GM10847 (cell line): Measurements from ENCODE around the gene KIF1B.

ENCODE experiments used
- POLR2A ChIP-seq: IDR thresholded peaks from 2 replicates; pipeline ENCODE4 v1.6.1; 2011; ENCODE audit not compliant: insufficient read length; ENCODE audit errors: extremely low read depth

Gene KIF1B

DNA sequence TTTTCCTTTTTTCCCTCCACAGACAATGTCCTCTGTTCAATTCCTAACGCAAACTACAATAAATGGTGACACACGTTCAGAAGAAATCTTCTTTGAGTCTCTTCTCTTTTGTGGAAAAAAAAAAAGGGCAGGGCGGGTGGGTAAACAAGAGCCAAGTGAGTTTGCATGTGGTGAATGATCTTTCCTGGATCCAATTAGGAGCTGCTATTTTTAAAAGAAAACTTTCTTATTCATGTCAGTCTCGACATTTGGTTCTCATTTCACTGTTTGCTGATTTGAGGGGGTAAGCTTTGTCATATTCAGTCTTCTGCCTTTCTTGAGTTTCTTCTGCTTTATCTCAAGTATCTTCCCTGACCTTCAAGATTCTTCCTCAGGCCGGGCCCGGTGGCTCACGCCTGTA is 29.2 kb upstream of the KIF1B start:
- no peak for TF ChIP-seq POLR2A

DNA sequence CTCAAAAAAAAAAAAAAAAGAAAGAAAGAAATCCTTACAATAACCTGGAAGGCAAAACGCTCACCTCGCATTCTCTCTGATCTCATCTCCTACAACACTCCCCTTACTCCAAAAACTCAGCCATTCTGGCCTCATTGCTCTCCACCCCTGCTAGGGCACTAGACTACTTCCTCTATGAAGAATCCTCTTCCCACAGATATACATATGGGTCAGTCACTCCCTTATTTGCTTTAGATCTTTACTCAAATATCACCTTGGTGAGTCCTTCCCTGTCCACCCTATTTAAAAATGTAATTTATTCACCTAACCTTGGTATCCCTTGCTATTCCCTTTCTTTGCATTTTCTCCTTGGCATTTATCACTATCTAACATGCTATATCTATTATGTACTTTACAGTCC is 24.6 kb upstream of the KIF1B start:
- TF ChIP-seq POLR2A = no peak

DNA sequence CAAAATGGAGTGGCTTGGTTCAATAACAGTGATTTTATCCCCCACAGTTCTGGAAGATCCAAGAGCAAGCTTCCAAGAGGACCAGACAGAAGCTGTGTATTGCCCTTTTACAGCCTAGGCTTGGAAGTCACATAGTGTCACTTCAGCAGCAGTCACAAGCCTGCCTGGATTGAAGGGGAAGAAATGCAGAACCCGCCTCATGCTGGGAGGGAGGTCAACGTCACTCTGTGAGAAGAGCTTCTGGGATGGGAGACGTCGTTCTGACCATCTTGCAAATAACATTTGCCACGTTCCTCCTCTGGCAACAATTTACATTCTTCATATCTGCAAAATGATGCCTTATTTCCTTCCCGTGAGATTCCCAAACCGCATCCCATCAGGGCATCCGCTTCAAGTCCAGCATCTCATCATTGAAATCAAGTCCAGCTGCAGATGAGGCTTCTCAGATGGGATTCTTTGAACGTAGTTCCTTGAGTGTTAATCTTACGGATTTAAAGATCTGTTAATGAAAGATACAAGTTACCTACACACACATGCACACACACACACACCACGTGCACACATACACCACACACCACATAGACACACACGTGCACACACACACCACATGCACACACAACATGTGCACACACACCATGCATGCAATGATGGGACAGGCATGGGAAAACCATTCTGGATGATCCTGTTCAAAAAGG is 23.9 kb upstream of the KIF1B start:
- TF ChIP-seq POLR2A = no peak

DNA sequence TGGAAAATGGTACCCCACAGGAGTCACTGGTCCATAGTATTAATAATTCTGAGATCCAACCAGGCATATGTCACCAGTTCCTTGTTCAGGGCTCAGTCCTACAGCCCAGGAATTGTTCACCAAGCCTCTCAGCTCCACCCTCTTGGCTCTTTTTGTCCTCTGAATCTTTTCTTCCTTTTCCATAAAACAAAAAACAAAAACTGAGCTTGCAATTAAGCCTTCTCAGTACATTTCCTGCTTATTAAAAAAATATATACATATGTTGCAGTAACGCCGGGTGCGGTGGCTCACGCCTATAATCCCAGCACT is 23.4 kb upstream of the KIF1B start:
- no peak for TF ChIP-seq POLR2A

DNA sequence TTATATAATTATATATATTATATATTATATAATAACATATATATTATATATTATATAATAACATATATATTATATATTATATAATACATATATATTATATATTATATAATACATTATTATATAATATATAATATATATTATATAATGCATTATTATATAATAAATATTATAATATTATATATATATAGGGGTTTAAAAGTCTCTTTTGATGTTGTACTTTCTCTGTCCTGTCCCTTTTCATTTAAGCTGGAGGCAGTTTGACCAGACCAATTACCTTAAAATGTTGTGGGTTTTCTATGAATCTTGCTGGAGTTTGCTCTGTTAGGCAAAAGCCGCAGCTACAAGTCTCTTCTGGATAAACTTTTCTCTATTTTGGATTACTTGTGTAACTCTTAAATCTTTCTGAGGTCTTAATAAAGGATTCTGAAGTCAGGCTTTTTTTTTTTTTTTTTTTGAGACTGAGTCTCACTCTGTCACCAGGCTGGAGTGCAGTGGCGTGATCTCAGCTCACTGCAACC is 22.2 kb upstream of the KIF1B start:
- no peak for TF ChIP-seq POLR2A

DNA sequence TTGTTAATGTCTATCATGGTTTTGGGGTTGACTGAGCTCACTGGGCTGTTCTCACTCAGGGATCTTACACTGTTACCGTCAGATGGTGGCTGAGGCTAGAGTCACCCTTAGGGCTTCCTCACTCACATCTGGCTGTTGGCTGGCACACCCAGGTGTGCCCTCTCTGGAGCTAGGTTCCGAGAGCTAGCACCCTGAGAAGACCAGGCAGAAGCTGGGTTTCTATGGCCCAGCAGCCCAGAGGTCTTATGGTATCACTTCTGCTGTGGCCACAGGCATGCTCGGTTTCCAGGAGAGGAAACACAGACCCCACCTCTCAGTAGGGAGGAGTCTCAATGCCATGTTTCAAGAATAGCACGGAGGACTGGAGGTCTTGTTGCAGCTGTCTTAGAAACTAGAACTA is 20.7 kb upstream of the KIF1B start:
- no peak for TF ChIP-seq POLR2A

DNA sequence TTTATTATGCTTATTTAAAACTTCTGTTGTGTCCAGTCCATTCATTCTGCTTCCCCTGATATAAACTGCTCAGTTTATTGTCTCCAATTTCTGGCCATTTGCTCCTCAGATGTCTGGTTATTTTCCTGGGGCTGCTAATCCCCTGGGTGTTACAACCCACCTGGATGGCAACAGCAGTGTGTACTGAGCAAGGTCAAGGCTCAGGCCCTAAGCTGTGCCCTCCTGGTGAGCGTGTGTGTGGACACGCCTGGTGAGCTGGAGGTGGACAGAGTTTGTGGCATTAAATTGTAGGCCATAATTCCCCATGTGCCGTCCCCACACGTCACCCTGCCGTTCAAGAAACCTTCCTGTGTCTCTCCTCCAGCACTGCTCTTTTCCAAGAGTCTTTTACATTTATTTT is 18.1 kb upstream of the KIF1B start:
- TF ChIP-seq POLR2A = no peak

DNA sequence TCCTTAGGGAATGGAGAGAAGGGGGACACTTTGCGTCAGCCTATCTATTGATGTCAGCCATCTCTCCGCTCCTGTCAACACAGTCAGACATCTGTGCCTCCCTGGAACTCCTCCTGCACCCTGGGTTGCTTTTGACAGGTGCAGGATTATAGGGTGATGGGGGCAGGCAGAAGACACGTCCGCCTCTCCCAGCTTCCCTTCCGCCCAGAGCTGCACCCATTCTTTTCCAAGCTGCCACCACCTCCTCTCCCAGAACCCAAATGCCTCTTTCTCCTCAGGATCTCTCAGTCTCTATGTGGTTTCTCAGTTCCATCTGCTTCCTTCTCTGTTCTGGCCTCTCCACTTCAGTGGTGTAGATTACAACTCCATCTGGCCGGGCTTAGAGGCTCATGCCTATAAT is 17.1 kb upstream of the KIF1B start:
- TF ChIP-seq POLR2A = no peak

DNA sequence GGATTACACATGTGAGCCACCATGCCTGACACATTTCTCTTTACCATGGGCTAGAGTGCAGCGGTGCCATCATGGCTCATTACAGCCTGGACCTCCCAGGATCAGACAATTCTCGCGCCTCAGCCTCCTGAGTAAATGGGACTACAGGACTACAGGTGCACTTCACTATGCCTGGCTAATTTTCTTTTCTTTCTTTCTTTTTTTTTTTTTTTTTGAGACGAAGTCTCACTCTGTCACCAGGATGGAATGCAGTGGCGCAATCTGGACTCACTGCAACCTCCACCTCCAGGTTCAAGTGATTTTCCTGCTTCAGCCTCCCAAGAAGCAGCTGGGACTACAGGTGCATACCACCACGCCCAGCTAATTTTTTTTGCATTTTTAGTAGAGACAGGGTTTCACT is 14.8 kb upstream of the KIF1B start:
- no peak for TF ChIP-seq POLR2A

DNA sequence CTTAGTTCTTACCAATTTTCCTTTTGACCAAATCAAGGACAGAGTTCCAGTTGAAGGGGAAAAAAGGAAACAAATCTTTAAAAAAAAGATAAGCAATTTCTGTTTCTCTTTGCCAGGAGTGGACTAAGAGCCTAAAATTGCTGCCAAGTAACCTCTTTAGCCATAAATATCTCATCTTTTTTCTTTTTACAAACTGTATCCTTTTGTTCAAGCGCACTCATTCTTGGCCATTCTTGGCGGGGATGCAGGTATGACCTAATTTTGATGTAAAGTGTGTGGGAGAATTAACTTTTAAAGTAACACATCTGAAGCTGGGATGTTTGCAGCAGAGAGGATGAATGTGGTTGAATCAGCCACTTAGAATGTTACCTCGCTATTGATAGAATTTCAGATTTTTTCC is 13.4 kb upstream of the KIF1B start:
- TF ChIP-seq POLR2A = no peak

DNA sequence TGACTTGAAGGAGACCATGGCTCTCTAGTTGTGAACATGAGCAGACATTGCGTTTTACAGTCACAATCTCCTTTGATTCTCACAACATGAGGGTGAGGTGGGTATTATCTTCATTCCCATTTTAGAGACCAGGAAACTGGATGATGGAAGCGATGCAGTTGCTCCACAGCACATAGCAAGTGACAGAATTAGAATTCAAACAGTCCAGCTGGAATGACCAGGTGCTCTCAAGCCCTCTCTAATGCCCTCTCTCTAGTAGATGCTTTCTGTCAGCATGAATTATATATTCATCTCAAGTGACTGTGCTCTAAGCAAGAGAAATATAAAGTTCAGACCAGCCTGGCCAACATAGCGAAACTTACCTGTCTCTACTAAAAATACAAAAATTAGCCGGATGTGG is 9.8 kb upstream of the KIF1B start:
- TF ChIP-seq POLR2A = no peak

DNA sequence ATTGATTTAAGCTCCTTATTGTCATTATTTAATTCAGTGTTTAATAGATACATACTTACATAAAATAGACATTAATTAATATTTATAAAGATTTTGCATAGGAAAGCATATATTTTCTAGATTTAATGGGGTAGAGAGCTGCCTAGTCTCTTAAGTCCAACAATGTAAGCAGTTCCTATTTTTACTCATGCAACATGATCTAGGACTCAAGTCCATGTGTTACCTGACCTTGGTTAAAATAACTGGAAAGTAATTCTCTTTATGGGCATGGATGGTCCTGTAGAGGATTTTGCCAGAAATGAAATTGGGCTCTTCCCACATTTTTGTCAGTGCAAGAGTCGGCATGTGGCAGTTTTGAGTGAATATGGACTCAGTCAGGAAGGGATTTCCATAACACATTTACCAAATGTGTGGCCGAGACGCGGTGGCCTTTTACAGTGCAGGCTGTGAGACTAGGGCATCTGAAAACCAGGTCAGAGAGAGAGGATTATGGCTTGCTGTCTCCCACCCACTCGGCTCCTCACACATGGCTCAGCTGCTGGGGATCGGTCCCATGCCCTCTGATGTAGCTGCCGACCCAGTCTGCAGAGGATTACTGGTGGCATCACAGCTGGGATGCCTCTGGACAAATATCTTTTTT is 6.2 kb upstream of the KIF1B start:
- TF ChIP-seq POLR2A = no peak

DNA sequence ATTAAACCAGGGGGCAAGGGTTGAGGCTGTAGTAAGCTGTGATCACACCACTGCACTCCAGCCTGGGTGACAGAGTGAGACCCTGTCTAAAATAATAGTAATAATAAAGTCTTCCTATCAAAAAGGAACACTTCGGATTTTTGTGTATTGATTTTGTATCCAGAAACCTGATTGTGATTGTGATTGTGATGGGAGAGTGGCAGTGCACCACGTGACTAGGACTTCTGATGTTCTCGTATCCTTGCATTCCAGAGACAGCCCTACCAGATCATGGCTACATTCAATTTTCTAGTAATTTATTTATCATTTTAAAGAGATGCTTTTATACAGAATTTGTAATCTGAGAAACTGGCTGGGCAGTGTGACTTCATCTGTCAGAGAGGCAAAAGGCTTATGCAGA is 2.6 kb upstream of the KIF1B start:
- TF ChIP-seq POLR2A = no peak

DNA sequence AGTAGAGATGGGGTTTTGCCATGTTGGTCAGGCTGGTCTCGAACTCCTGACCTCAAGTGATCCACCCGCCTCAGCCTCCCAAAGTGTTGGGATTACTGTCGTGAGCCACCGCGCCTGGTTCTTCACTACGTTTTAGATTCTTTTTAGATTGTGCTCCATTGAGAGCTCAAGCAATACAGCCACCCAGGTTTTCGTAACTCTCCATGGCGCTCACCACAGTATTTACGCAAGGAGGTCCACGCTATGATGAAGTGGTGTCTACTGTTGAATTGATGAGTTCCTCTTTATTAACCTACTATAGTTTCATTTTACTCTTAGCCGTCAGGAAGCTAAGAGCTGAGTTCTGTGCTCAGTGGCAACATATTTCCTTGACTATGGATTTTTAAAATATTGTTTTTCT is 1.8 kb upstream of the KIF1B start:
- TF ChIP-seq POLR2A = no peak

DNA sequence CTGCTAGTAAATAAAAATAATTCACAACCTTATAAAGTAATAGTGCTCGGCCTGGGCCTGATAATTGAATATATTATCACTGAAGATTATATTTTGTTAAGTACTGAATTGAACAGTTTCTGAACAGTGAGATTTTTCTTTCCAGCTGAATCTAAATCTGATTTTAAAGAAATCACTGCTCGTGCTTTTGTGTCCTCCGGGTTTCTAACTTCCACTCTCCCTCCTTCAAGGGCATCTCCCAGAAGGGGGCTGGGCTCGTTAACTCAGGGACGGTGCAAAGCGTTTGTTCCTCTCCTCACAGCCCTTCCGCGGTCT is 823 bp upstream of the KIF1B start:
- no peak for TF ChIP-seq POLR2A

DNA sequence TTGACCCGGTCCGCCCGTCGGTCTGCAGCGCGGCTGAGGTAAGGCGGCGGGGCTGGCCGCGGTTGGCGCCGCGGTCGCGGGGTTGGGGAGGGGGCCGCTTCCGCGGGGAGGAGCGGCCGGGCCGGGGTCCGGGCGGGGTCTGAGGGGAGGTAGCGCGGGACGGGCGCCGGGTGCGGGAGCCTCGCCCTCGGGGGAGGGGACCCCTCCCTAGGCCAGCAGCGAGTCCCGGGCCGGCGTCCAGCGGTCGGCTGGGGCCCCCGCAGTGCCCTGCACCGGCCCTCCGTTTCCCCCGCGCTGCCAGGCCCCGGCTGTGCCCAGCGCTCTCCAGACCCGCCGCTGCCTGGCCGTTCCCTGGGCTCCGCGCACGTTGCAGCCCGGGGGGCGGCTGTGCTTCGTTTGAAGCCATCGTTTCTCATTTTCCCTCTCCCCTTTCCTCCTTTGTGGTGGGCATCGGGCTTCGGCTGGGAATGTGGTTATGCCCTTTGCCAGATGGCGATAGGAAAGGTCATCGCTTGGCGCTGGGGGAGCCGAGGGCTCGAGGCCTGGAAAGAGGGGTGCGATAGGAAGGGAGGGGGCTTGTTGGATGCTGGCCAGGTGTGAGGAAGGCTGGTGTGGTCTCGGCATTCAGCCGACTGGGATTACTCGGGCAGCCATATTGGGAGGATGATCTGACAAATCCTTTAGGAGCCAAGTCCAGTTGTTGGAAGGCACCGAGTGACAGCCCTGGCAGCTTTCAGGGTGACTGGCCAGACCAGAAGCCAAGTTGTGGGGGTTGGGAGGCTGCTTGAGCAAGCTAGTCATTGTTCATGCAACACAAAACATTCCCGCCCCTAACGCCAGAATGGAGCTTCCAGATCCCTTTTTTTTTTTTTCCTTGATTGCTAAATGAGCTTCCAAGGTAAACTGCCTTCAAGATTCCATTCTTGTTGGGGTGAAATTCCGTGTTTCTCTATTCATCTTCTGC is 753 bp downstream of the KIF1B start:
- TF ChIP-seq POLR2A = no peak
